Testis (tissue), 3 donors: Measurements from ENCODE around the gene SNX32. TPM values are rescaled to one million over a fixed set of nuclear protein-coding genes. Genes with fewer than 3 reads are reported as not detected.

ENCODE experiments used
- DNase-seq: peaks from one replicate; pipeline ENCODE4 v3.0.0-alpha.2; 2019
- H3K27ac ChIP-seq, 2 donors: fragments of 200-600 bp; sonication (generic); one replicate each; pipeline ENCODE4 v1.5.1; 2019
- H3K27me3 ChIP-seq: fragments of 200-600 bp; sonication (generic); one replicate; pipeline ENCODE4 v1.5.1; 2019
- H3K36me3 ChIP-seq: fragments of 200-600 bp; sonication (generic); one replicate; pipeline ENCODE4 v1.5.1; 2017; ENCODE audit warnings: low read depth; ENCODE audit errors: missing control alignments
- H3K4me1 ChIP-seq: fragments of 200-600 bp; sonication (generic); one replicate; pipeline ENCODE4 v1.5.1; 2019
- H3K4me3 ChIP-seq, 2 donors: fragments of 200-600 bp; sonication (generic); one replicate each; pipeline ENCODE4 v1.5.1; 2017 to 2019
- H3K9me3 ChIP-seq: fragments of 200-600 bp; sonication (generic); one replicate; pipeline ENCODE4 v1.5.1; 2017
- CTCF ChIP-seq, 3 experiments: fragments of 450-650 bp in 2 of 3; fragments of 200-600 bp in 1 of 3; sonication (generic) in 1 of 3; IDR thresholded peaks; one replicate each; pipeline ENCODE4 v1.5.1; 2016 to 2019; ENCODE audit warnings: antibody characterized with exemption in 3 of 3, mild to moderate bottlenecking in 2 of 3, moderate library complexity in 1 of 3
- POLR2A ChIP-seq: fragments of 450-650 bp; IDR thresholded peaks from one replicate; pipeline ENCODE4 v1.6.1; 2017; ENCODE audit warnings: antibody characterized with exemption, mild to moderate bottlenecking, moderate library complexity
- WGBS, 2 donors: methylation state at CpG; one replicate each; pipeline ENCODE4 v1.1.5; 2018; 5-methylcytosine and 5-hydroxymethylcytosine counted together
- intact Hi-C: fragments of 100-400 bp; cut with DNase I; formaldehyde crosslinking; loops from one replicate; pipeline ENCODE4 v1.15.1; 2023; ENCODE audit warnings: low total_unique reads
- polyA plus RNA-seq: library from polyadenylated mRNA; stranded (reverse); fragments of 350-450 nt; fragmentation: Illumina TruSeq; extraction: RNeasy Lipid Tissue Mini Kit (QIAGEN cat#74804); gene quantifications from one replicate; pipeline ENCODE4 v1.2.3, GENCODE V29; 2014; ENCODE audit warnings: low read depth, low replicate concordance; ENCODE audit not compliant: insufficient read depth
- total RNA-seq, 2 donors: library from RNA; depleted of rRNA; stranded (reverse); fragments of >200 nt; gene quantifications; one replicate each; pipeline ENCODE4 v1.2.3, GENCODE V29; 2016

Gene SNX32
- total and polyA plus RNA-seq, 3 donors from 2014 or later = 3.2 to 4.9 (median 4.0) TPM

- no peaks in the 10 kb centered on the region for H3K9me3 ChIP-seq
- H3K4me3 ChIP-seq = peak overlapping the region; percentile 43 to 52
- H3K4me1 ChIP-seq = peaks cover 8% of the 10 kb centered on the region
- no peak for TF ChIP-seq CTCF (IDR thresholded peaks at IDR 0.05)
- no peak for TF ChIP-seq POLR2A
- no peaks in the 10 kb centered on the region for H3K36me3 ChIP-seq
- DNase-seq = no peak
- intact Hi-C loops = no loop called here
- WGBS, 2 donors = 64 to 70% methylated on average over 11 of the region's 11 CpGs
- H3K27ac ChIP-seq = no peak overlapping the region
- no peaks in the 10 kb centered on the region for H3K27me3 ChIP-seq
Measured at GRCh38 chr11:65900899-65901180, 67.1 kb downstream of the SNX32 start.

GRCh38 chr11:65903068-65903481 is 69.3 kb downstream of the SNX32 start:
- TF ChIP-seq POLR2A = no peak
- TF ChIP-seq CTCF (IDR thresholded peaks at IDR 0.05) = no peak
- H3K4me3 ChIP-seq = no peak overlapping the region
- no peak overlapping the region for H3K27ac ChIP-seq
- no peaks in the 10 kb centered on the region for H3K27me3 ChIP-seq
- no peaks in the 10 kb centered on the region for H3K36me3 ChIP-seq
- 51 to 57% methylated on average over 3 to 4 of the region's 5 CpGs for WGBS, 2 donors
- peaks cover 8% of the 10 kb centered on the region for H3K4me1 ChIP-seq
- intact Hi-C loops = no loop called here
- no peaks in the 10 kb centered on the region for H3K9me3 ChIP-seq
- no peak for DNase-seq

Other genes starting within 250 kb of the SNX32 start
- gene KCNK7, start 238.2 kb upstream of the SNX32 start, total RNA-seq = 1 to 10 TPM in 1 of 2 donors, under 1 TPM in 1; 0.99 to 2.5 TPM
- 0.26 TPM for gene KCNK7, start 238.2 kb upstream of the SNX32 start, polyA plus RNA-seq
- 10 to 100 TPM; 68.4 to 75.7 TPM for gene MAP3K11, start 219.7 kb upstream of the SNX32 start, total RNA-seq
- gene MAP3K11, start 219.7 kb upstream of the SNX32 start, polyA plus RNA-seq = 40.7 TPM
- 10 to 100 TPM; 78.4 to 87.6 TPM for gene PCNX3, start 218.2 kb upstream of the SNX32 start, total RNA-seq
- 61.4 TPM for gene PCNX3, start 218.2 kb upstream of the SNX32 start, polyA plus RNA-seq
- 10 to 100 TPM; 15.2 to 23.5 TPM for gene SIPA1, start 195.9 kb upstream of the SNX32 start, total RNA-seq
- 29.0 TPM for gene SIPA1, start 195.9 kb upstream of the SNX32 start, polyA plus RNA-seq
- gene RELA, start 171.0 kb upstream of the SNX32 start, total RNA-seq = 10 to 100 TPM; 64.9 to 82.0 TPM
- 47.5 TPM for gene RELA, start 171.0 kb upstream of the SNX32 start, polyA plus RNA-seq
- 100 to 1,000 TPM; 101 to 121 TPM for gene KAT5, start 121.7 kb upstream of the SNX32 start, total RNA-seq
- gene KAT5, start 121.7 kb upstream of the SNX32 start, polyA plus RNA-seq = 154 TPM
- 10 to 100 TPM; 70.9 to 71.1 TPM for gene RNASEH2C, start 113.2 kb upstream of the SNX32 start, total RNA-seq
- 29.1 TPM for gene RNASEH2C, start 113.2 kb upstream of the SNX32 start, polyA plus RNA-seq
- 10 to 100 TPM; 13.5 to 14.8 TPM for gene AP5B1, start 53.0 kb upstream of the SNX32 start, total RNA-seq
- gene AP5B1, start 53.0 kb upstream of the SNX32 start, polyA plus RNA-seq = 4.5 TPM
- 10 to 100 TPM; 27.6 to 33.9 TPM for gene OVOL1, start 46.9 kb upstream of the SNX32 start, total RNA-seq
- 72.4 TPM for gene OVOL1, start 46.9 kb upstream of the SNX32 start, polyA plus RNA-seq
- gene CFL1, start 24.2 kb downstream of the SNX32 start, total RNA-seq = 100 to 1,000 TPM; 522 to 570 TPM
- 647 TPM for gene CFL1, start 24.2 kb downstream of the SNX32 start, polyA plus RNA-seq
- 10 to 100 TPM; 57.2 to 74.0 TPM for gene MUS81, start 26.5 kb downstream of the SNX32 start, total RNA-seq
- 49.9 TPM for gene MUS81, start 26.5 kb downstream of the SNX32 start, polyA plus RNA-seq
- gene EFEMP2, start 38.8 kb downstream of the SNX32 start, total RNA-seq = 10 to 100 TPM; 47.4 to 52.4 TPM
- gene EFEMP2, start 38.8 kb downstream of the SNX32 start, polyA plus RNA-seq = 100 TPM
- gene CTSW, start 45.9 kb downstream of the SNX32 start, total RNA-seq = 1 to 10 TPM in 1 of 2 donors, under 1 TPM in 1; 0.71 to 2.7 TPM
- 4.4 TPM for gene CTSW, start 45.9 kb downstream of the SNX32 start, polyA plus RNA-seq
- gene FIBP, start 54.5 kb downstream of the SNX32 start, total RNA-seq = 100 to 1,000 TPM; 144 to 149 TPM
- gene FIBP, start 54.5 kb downstream of the SNX32 start, polyA plus RNA-seq = 131 TPM
- 100 to 1,000 TPM in 1 of 2 donors, 10 to 100 TPM in 1; 77.1 to 102 TPM for gene CCDC85B, start 56.7 kb downstream of the SNX32 start, total RNA-seq
- 17.1 TPM for gene CCDC85B, start 56.7 kb downstream of the SNX32 start, polyA plus RNA-seq
- 1 to 10 TPM; 1.7 to 2.0 TPM for gene FOSL1, start 66.4 kb downstream of the SNX32 start, total RNA-seq
- gene FOSL1, start 66.4 kb downstream of the SNX32 start, polyA plus RNA-seq = 1.7 TPM
- gene C11orf68, start 85.1 kb downstream of the SNX32 start, total RNA-seq = 10 to 100 TPM; 54.4 to 54.8 TPM
- 89.2 TPM for gene C11orf68, start 85.1 kb downstream of the SNX32 start, polyA plus RNA-seq
- gene DRAP1, start 85.5 kb downstream of the SNX32 start, total RNA-seq = 100 to 1,000 TPM; 215 to 243 TPM
- 304 TPM for gene DRAP1, start 85.5 kb downstream of the SNX32 start, polyA plus RNA-seq
- gene TSGA10IP, start 111.5 kb downstream of the SNX32 start, total RNA-seq = 1 to 10 TPM; 5.4 to 5.5 TPM
- gene TSGA10IP, start 111.5 kb downstream of the SNX32 start, polyA plus RNA-seq = 17.8 TPM
- gene SART1, start 127.8 kb downstream of the SNX32 start, total RNA-seq = 100 to 1,000 TPM in 1 of 2 donors, 10 to 100 TPM in 1; 81.1 to 102 TPM
- gene SART1, start 127.8 kb downstream of the SNX32 start, polyA plus RNA-seq = 56.8 TPM
- gene EIF1AD, start 168.2 kb downstream of the SNX32 start, total RNA-seq = 10 to 100 TPM; 43.2 to 46.5 TPM
- gene EIF1AD, start 168.2 kb downstream of the SNX32 start, polyA plus RNA-seq = 42.5 TPM
- gene BANF1, start 168.5 kb downstream of the SNX32 start, total RNA-seq = 100 to 1,000 TPM; 105 to 133 TPM
- 193 TPM for gene BANF1, start 168.5 kb downstream of the SNX32 start, polyA plus RNA-seq
- gene CST6, start 178.0 kb downstream of the SNX32 start, total RNA-seq = 10 to 100 TPM in 1 of 2 donors, 1 to 10 TPM in 1; 6.6 to 11.9 TPM
- 3.0 TPM for gene CST6, start 178.0 kb downstream of the SNX32 start, polyA plus RNA-seq
- 10 to 100 TPM in 1 of 2 donors, 1 to 10 TPM in 1; 8.9 to 12.5 TPM for gene CATSPER1, start 192.5 kb downstream of the SNX32 start, total RNA-seq
- gene CATSPER1, start 192.5 kb downstream of the SNX32 start, polyA plus RNA-seq = 33.7 TPM
- gene GAL3ST3, start 215.2 kb downstream of the SNX32 start, total RNA-seq = 1 to 10 TPM; 2.0 to 4.0 TPM
- gene GAL3ST3, start 215.2 kb downstream of the SNX32 start, polyA plus RNA-seq = 0.84 TPM
- 100 to 1,000 TPM; 307 to 315 TPM for gene SF3B2, start 218.4 kb downstream of the SNX32 start, total RNA-seq
- gene SF3B2, start 218.4 kb downstream of the SNX32 start, polyA plus RNA-seq = 341 TPM
- 100 to 1,000 TPM; 130 to 131 TPM for gene PACS1, start 236.3 kb downstream of the SNX32 start, total RNA-seq
- 111 TPM for gene PACS1, start 236.3 kb downstream of the SNX32 start, polyA plus RNA-seq